IMR-90 (cell line): ENCODE data around the gene AP2B1. TPM values are rescaled to one million over a fixed set of nuclear protein-coding genes. Genes with fewer than 3 reads are reported as not detected.

ENCODE experiments used
- ATAC-seq: fragments of 200-7000 bp; cut with Tn5 transposase; 2 replicates; pipeline ENCODE4 v1.9.1; 2020; ENCODE audit warnings: low read depth, mild to moderate bottlenecking, moderate library complexity
- BruUV-seq: library from RNA; stranded (reverse); fragments of 400-500 nt; replicated peaks from 2 replicates; lab custom pipeline; 2021; lab: Mats Ljungman, UMichigan
- CTCF ChIA-PET: fragments of 300-600 bp; formaldehyde crosslinking; extraction: SDS; loops from one replicate; lab custom pipeline; 2021; ENCODE audit warnings: antibody characterized with exemption; lab: Yijun Ruan, JAX
- POLR2A ChIA-PET: fragments of 300-600 bp; sonication (Branson Sonifier 250); formaldehyde crosslinking; loops from one replicate; lab custom pipeline; 2022; ENCODE audit warnings: antibody characterized with exemption; ENCODE audit not compliant: unreplicated experiment; lab: Charles Lee
- DNase-seq: peaks from one replicate; pipeline ENCODE4 v3.0.0; 2013
- H2AFZ ChIP-seq: replicated peaks from 2 replicates; pipeline ENCODE3; 2013; ENCODE audit warnings: low read length, mild to moderate bottlenecking; ENCODE audit not compliant: poor library complexity
- H2AK5ac ChIP-seq: 2 replicates; pipeline ENCODE4 v1.6.1; 2013; ENCODE audit warnings: low read depth, low read length, inconsistent platforms
- H2AK9ac ChIP-seq: replicated peaks from 2 replicates; pipeline ENCODE3; 2013; ENCODE audit warnings: mild to moderate bottlenecking, low read depth, low read length, moderate library complexity; ENCODE audit not compliant: poor library complexity
- H2BK120ac ChIP-seq: 2 replicates; pipeline ENCODE4 v1.6.1; 2013; ENCODE audit warnings: low read depth, low read length, inconsistent platforms
- H2BK15ac ChIP-seq: 3 replicates; pipeline ENCODE4 v1.6.1; 2013; ENCODE audit warnings: low read depth, low read length, inconsistent platforms
- H2BK20ac ChIP-seq: 2 replicates; pipeline ENCODE4 v1.6.1; 2013; ENCODE audit warnings: low read depth, mild to moderate bottlenecking, inconsistent platforms, low read length, moderate library complexity
- H2BK5ac ChIP-seq: 2 replicates; pipeline ENCODE4 v1.6.1; 2013; ENCODE audit warnings: mild to moderate bottlenecking, low read depth, low read length, inconsistent platforms; ENCODE audit not compliant: poor library complexity, severe bottlenecking
- H3K14ac ChIP-seq: replicated peaks from 2 replicates; pipeline ENCODE4 v1.6.1; 2013; ENCODE audit warnings: low read depth, low read length, inconsistent platforms
- H3K18ac ChIP-seq: 2 replicates; pipeline ENCODE4 v1.6.1; 2013; ENCODE audit warnings: low read depth, low read length, control low read depth
- H3K23ac ChIP-seq: 2 replicates; pipeline ENCODE4 v1.6.1; 2013; ENCODE audit warnings: low read depth, low read length, inconsistent platforms
- H3K27ac ChIP-seq: 2 replicates; pipeline ENCODE4 v1.5.1; 2013; ENCODE audit warnings: mild to moderate bottlenecking, control low read depth, low read length; ENCODE audit not compliant: insufficient read depth
- H3K27me3 ChIP-seq: 2 replicates; pipeline ENCODE4 v1.6.1; 2013; ENCODE audit warnings: low read length; ENCODE audit not compliant: control insufficient read depth, insufficient read depth
- H3K36me3 ChIP-seq: 2 replicates; pipeline ENCODE4 v1.6.1; 2013; ENCODE audit warnings: low read length, mixed read lengths; ENCODE audit not compliant: control insufficient read depth, insufficient read depth
- H3K4ac ChIP-seq: 2 replicates; pipeline ENCODE4 v1.6.1; 2013; ENCODE audit warnings: low read depth, low read length, inconsistent platforms
- H3K4me1 ChIP-seq: 2 replicates; pipeline ENCODE4 v1.6.1; 2013; ENCODE audit warnings: low read length, mixed read lengths; ENCODE audit not compliant: control insufficient read depth, insufficient read depth
- H3K4me2 ChIP-seq: 2 replicates; pipeline ENCODE4 v1.6.1; 2013; ENCODE audit warnings: low read depth, mild to moderate bottlenecking, control low read depth, low read length, moderate library complexity
- H3K4me3 ChIP-seq: 2 replicates; pipeline ENCODE4 v1.5.1; 2013; ENCODE audit warnings: low read depth, mild to moderate bottlenecking, control low read depth, low read length, moderate library complexity; ENCODE audit not compliant: insufficient read depth
- H3K56ac ChIP-seq: 2 replicates; pipeline ENCODE4 v1.6.1; 2013; ENCODE audit warnings: low read length, inconsistent platforms; ENCODE audit not compliant: insufficient read depth; ENCODE audit errors: extremely low read depth
- H3K79me1 ChIP-seq, 2 experiments: 2 replicates each; pipeline ENCODE4 v1.6.1; 2013; ENCODE audit warnings: low read length in 2 of 2, inconsistent platforms in 1 of 2, low read depth in 1 of 2
- H3K9ac ChIP-seq: 2 replicates; pipeline ENCODE4 v1.6.1; 2013; ENCODE audit warnings: low read depth, low read length, control low read depth
- H3K9me1 ChIP-seq: 2 replicates; pipeline ENCODE4 v1.6.1; 2013; ENCODE audit warnings: low read length, inconsistent platforms; ENCODE audit not compliant: insufficient read depth
- H3K9me3 ChIP-seq: 2 replicates; pipeline ENCODE4 v1.6.1; 2013; ENCODE audit warnings: low read length; ENCODE audit not compliant: control insufficient read depth, insufficient read depth
- H4K20me1 ChIP-seq: 2 replicates; pipeline ENCODE4 v1.6.1; 2013; ENCODE audit warnings: low read length, inconsistent platforms; ENCODE audit not compliant: insufficient read depth
- H4K5ac ChIP-seq: 2 replicates; pipeline ENCODE4 v1.6.1; 2013; ENCODE audit warnings: mild to moderate bottlenecking, low read depth, low read length, control low read depth
- H4K8ac ChIP-seq, 2 experiments: 2 replicates each; pipeline ENCODE4 v1.6.1; 2013; ENCODE audit warnings: low read depth in 2 of 2, low read length in 2 of 2, control low read depth in 1 of 2, inconsistent platforms in 1 of 2
- H4K91ac ChIP-seq: 2 replicates; pipeline ENCODE4 v1.6.1; 2013; ENCODE audit warnings: low read depth, low read length, inconsistent platforms; ENCODE audit not compliant: insufficient read depth
- BHLHE40 ChIP-seq: fragments of 150-350 bp; IDR thresholded peaks from 2 replicates; pipeline ENCODE4 v1.6.1; 2016; ENCODE audit warnings: mild to moderate bottlenecking, low read depth, low read length
- CEBPB ChIP-seq: IDR thresholded peaks from 2 replicates; pipeline ENCODE4 v1.6.1; 2012; ENCODE audit warnings: low read depth, low read length, improper control_type of control experiment
- ELK1 ChIP-seq: fragments of 150-350 bp; IDR thresholded peaks from 2 replicates; pipeline ENCODE4 v1.6.1; 2016; ENCODE audit warnings: low read depth, mild to moderate bottlenecking, low read length, moderate library complexity, borderline replicate concordance
- FOS ChIP-seq: fragments of 150-350 bp; IDR thresholded peaks from 2 replicates; pipeline ENCODE4 v1.6.1; 2016; ENCODE audit warnings: low read depth, low read length
- MXI1 ChIP-seq: IDR thresholded peaks from 2 replicates; pipeline ENCODE4 v1.6.1; 2012; ENCODE audit warnings: low read depth, mild to moderate bottlenecking, low read length, moderate library complexity, borderline replicate concordance
- POLR2A ChIP-seq: IDR thresholded peaks from 2 replicates; pipeline ENCODE4 v1.6.1; 2012; ENCODE audit warnings: mild to moderate bottlenecking, low read depth, low read length
- RAD21 ChIP-seq: IDR thresholded peaks from 2 replicates; pipeline ENCODE4 v1.6.1; 2012; ENCODE audit warnings: low read length, improper control_type of control experiment
- RFX5 ChIP-seq: IDR thresholded peaks from 2 replicates; pipeline ENCODE4 v1.8.0; 2012; ENCODE audit warnings: low read depth, mild to moderate bottlenecking, low read length, moderate library complexity
- WGBS, 2 experiments: methylation state at CpG; one replicate each; pipeline versions ENCODE4 v1.1.5 to v1.1.7; 2013; ENCODE audit warnings: missing lambda C conversion rate in 2 of 2; ENCODE audit not compliant: insufficient read length in 1 of 2; ENCODE audit errors: extremely low coverage in 2 of 2; 5-methylcytosine and 5-hydroxymethylcytosine counted together
- dilution Hi-C: fragments of 300-500 bp; cut with HindIII; formaldehyde crosslinking; loops from one replicate; pipeline ENCODE4 v1.14.3; 2018; ENCODE audit warnings: low sequenced_read_pairs; ENCODE audit not compliant: unreplicated experiment
- in situ Hi-C: fragments of 300-500 bp; cut with MboI; formaldehyde crosslinking; loops from 3 replicates; pipeline ENCODE4 v1.14.3; 2019; ENCODE audit warnings: low sequenced_read_pairs, inconsistent platforms, mixed read lengths
- intact Hi-C: fragments of 100-400 bp; cut with micrococcal nuclease; formaldehyde crosslinking; loops from 2 replicates; pipeline ENCODE4 v1.10.0; 2022
- polyA plus RNA-seq, 3 experiments: library from polyadenylated mRNA; depleted of rRNA; stranded (reverse); fragments of >200 nt; gene quantifications; 2 replicates each; pipeline ENCODE4 v1.2.3, GENCODE V29; 2012; ENCODE audit warnings: low replicate concordance in 1 of 3
- total RNA-seq: library from RNA; depleted of rRNA; stranded (reverse); fragments of >200 nt; gene quantifications from 2 replicates; pipeline ENCODE4 v1.2.3, GENCODE V29; 2012

The AP2B1 gene
- total and polyA plus RNA-seq, 2 of the 4 experiments (the other 2 are of a cell fraction): 102 to 125 TPM

GRCh38 chr17:35713069-35713728 is 126.1 kb downstream of the AP2B1 start:
- no peak overlapping the region for H2BK15ac ChIP-seq
- peak overlapping the region; percentile 7 for H2AK9ac ChIP-seq
- no peak overlapping the region for H4K91ac ChIP-seq
- intact Hi-C loops: loop anchor here (5.0 kb wide), 1 partner anchor 36 kb away; no protein-coding TSS in a partner anchor
- H2BK5ac ChIP-seq: no peak overlapping the region
- H4K8ac ChIP-seq: no peak overlapping the region
- 10% methylated on average over 6 of the region's 7 CpGs; no CpG with 5 or more reads in 1 of the 2 experiments for WGBS, 2 experiments
- ChIA-PET POLR2A (interaction anchor here (0.7 kb wide), 1 partner anchor 135 kb away, joined by 3 read pairs; the partner anchor contains the start of gene PEX12), CTCF (interaction anchor here (1.1 kb wide), 1 partner anchor 400 kb away, joined by 3 read pairs; no protein-coding TSS in a partner anchor)
- peaks cover 16% of the 10 kb centered on the region; the same call in 1 of the 2 replicates for H4K20me1 ChIP-seq
- no peak overlapping the region for H3K4me3 ChIP-seq
- dilution Hi-C loops: no loop called here
- H2AK5ac ChIP-seq: no peak overlapping the region
- H3K23ac ChIP-seq: peak overlapping the region; percentile 32; the same call in 1 of the 2 replicates
- TF ChIP-seq ELK1 (no peak), CEBPB (peak; percentile 80), POLR2A (no peak), RFX5 (no peak), RAD21 (0 out of 2 replicates have a peak, but pooled peaks have one; percentile 0), BHLHE40 (peak; percentile 71), FOS (0 out of 2 replicates have a peak, but pooled peaks have one; percentile 26), MXI1 (peak; percentile 28; the same call in 1 of the 2 replicates)
- H3K4me1 ChIP-seq: peaks cover 7% of the 10 kb centered on the region
- peak; percentile 94 for DNase-seq
- peak overlapping the region; percentile 52; the same call in 1 of the 2 replicates for H3K4me2 ChIP-seq
- no peak overlapping the region for H3K27ac ChIP-seq
- no peaks in the 10 kb centered on the region for H3K9me3 ChIP-seq
- H2BK120ac ChIP-seq: no peak overlapping the region
- H3K14ac ChIP-seq: peak overlapping the region; percentile 8; the same call in 1 of the 2 replicates
- H3K9me1 ChIP-seq: peaks cover 9% of the 10 kb centered on the region
- no peak overlapping the region for H3K9ac ChIP-seq
- no TSS peak for BruUV-seq
- H2AFZ ChIP-seq: no peak overlapping the region
- ATAC-seq: peak; percentile 51
- peaks cover 19% of the 10 kb centered on the region for H3K36me3 ChIP-seq
- H3K79me1 ChIP-seq: peaks cover 4 to 34% of the 10 kb centered on the region in 2 experiments; a peak in 3 of 4 replicates
- H3K18ac ChIP-seq: no peak overlapping the region
- in situ Hi-C loops: no loop called here
- H2BK20ac ChIP-seq: no peak overlapping the region
- no peak overlapping the region for H4K5ac ChIP-seq
- no peak overlapping the region for H3K56ac ChIP-seq
- no peaks in the 10 kb centered on the region for H3K27me3 ChIP-seq
- no peak overlapping the region for H3K4ac ChIP-seq
